GM23338 (cell line): ENCODE measurements around the gene CRYGB.
"Not testable (repeated sequence)": the region's sequence is repeated elsewhere in the genome, so short reads cannot be mapped to it uniquely, and the experiment has no call there.

Experiments
- CREB1 ChIP-seq: fragments of 250-450 bp; sonication (Bioruptor Pico); IDR thresholded peaks from 2 replicates; pipeline ENCODE4 v1.5.0; 2020; ENCODE audit warnings: low read depth, mild to moderate bottlenecking, moderate library complexity
- EZH2 ChIP-seq: fragments of 200-600 bp; sonication (generic); IDR thresholded peaks from one replicate; pipeline ENCODE4 v1.8.0; 2017; ENCODE audit warnings: antibody characterized with exemption, mild to moderate bottlenecking, low read depth; ENCODE audit not compliant: unreplicated experiment

DNA sequence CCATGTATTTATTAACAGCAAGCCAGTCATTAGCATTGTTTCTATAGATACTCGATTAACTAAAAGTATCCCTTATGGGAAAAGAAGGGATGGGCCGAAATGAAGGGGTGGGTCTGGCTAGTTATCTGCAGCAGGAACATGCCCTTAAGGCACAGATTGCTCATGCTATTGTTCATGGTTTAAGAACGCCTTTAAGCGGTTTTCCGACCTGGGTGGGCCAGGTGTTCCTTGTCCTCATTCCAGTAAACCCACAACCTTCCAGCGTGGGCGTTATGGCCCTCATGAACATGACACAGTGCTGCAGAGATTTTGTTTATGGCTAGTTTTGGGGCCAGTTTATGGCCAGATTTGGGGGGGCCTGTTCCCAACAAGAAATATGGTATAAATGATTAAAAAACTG is 7.6 kb downstream of the CRYGB start:
- not testable (repeated sequence) for TF ChIP-seq CREB1, EZH2
